GM18511 (cell line): ENCODE measurements around the gene NR1H4.
"Not testable (repeated sequence)": the region's sequence is repeated elsewhere in the genome, so short reads cannot be mapped to it uniquely, and the experiment has no call there.

Experiments used
- ATAC-seq: cut with Tn5 transposase; IDR thresholded peaks from one replicate; pipeline ENCODE4 v1.9.1; 2021; ENCODE audit warnings: mild to moderate bottlenecking, moderate library complexity; ENCODE audit not compliant: unreplicated experiment

NR1H4 gene

DNA sequence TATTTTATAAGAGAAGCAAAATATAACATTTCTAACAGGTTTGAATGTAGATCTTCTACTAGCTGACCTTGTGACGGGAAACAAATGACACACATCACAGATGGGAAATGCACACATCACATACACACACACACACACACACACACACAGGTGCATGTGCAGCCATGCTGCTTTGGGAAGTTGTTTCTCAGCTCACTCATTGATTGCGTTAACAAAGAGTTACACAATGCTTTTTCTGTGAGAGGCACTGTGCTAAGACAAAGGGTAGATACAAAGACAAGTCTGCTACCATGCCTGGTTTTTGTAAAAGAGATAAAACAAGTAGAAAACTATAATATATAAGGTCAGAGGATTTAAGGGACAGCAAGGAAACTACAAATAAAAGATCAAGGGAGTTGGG lies 1.3 kb upstream of the NR1H4 start:
- no peak for ATAC-seq

DNA sequence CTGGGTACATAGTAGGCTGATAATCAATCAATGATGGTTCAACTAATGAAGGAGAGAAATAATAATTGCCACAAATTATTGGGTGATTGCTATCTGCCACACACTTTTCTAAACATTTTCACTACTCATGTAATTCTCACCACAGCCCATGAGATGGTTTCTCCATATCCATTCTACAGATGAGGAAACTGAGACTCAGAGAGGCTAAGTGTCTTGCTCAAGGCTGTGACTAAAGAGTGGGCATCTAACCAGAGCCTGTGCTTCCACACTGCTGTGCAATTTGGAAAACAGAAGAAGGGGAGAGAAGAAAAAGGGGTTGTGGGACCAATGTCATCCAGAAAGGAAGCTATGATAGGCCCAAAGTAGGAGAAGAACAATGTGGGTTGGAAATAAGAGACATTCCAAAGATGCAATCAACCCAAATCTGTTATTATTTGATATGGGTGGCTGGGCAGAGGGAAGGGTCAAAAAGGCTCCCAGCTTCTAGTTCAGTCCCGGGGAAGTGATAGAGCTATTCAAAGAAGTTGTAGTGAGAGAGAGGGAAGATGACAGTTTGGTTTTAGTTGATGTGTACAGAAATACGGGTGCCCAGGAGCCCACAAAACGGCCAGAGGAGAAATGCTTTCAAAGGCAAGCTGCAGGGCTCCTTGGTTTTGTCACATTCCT lies 483 bp upstream of the NR1H4 start:
- no peak for ATAC-seq

DNA sequence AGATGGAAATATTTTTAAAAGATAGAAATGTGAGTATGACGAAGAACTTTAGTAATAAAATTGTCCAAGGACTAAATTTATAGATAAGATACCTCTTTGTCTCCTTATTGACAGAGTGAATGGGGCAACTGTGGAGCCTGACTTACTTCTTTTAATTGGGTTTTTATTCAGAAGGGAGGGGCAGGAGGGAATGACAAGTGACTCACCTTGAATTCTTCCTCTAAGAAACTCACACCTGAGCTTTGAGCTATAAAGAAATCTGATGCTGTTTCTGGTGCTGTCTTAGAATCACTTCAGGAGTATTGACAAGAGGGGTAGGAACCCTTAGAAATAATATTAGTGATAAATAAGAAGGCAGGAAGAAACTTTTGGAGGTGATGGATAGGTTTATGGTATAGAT lies 951 bp downstream of the NR1H4 start:
- ATAC-seq = no peak

DNA sequence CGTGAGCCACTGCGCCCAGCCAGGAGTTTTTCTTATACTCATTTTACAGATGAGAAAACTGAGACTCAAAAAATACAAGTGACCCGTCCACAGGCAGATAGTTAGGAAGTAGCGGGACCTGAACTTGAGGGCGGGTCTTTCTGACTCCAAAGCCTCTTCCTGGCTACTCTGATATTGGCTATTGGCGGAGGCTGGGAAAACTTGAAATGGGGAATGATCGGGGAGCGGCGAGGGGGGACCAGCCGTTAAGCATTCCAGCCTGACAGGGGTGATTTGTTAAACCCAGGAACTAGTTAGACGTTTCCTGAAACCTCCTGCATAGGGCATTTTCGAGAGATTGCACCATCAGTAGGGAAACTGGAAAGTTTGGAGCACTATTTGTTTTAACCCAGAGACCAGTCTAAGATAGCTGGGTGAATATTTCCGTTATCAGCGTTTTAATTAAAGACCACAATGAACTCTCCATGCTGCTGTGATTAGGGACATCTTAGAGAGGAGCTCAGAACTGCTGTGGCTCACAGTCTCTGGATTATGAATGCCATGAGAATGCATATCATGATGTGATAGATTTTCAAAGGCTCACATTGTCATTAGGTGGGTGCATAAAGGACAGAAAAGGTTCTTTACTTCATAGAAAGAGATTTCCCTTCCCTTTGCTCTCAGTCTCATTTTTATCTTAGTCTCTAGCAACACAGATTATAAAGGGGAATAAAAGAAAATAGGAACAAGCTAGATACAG lies 2.5 kb downstream of the NR1H4 start:
- ATAC-seq = no peak

DNA sequence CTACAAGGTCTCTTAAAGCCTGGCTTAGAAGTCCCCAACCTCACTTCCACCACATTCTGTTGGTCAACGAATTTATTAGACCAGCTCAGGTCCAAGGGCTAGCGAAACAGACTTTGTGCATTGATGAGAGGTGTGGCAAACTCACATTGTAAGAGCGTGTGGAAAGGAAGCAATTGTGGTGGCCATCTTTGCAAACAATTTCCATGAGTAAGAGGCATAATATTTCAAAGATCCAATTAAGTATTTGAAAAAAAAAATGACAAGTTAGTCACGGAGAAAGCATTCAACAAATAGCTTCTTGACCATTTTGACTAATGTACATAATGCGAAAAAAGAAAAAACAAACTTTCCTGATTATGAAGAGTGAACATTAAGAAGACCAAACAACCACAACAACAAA lies 7.4 kb downstream of the NR1H4 start:
- ATAC-seq = no peak

DNA sequence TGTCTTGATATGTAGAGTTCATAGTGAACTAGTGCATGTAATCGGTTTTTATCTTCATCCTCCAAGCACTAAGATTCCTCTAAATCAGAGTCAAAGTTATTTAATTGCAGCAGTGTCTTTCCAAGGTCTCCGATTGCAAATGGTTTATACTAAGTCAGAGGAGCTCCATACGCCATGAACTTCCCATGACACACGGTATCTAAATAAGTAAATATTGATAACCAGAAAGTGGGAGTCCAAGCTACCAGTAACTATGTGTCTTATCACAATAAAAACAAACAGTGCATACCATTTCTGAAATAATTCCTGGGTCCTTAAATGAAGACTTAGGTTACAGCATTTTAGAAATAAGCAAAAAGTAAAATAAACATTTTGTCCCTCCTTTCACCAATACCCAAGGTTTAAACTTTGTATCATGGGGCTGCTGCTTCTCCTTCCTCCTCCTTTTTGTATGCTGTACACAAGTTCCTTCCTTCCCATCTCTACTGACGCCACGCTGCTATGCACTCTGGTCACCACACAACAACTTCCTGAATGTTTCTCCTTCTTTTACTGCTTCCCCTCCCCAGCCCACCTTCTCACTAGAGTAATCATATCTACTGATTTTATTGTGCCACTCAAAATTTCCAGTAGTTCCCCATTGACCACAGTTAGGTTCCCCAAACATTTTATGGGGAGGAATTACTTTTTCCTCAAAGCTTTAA lies 10.7 kb downstream of the NR1H4 start:
- no peak for ATAC-seq

DNA sequence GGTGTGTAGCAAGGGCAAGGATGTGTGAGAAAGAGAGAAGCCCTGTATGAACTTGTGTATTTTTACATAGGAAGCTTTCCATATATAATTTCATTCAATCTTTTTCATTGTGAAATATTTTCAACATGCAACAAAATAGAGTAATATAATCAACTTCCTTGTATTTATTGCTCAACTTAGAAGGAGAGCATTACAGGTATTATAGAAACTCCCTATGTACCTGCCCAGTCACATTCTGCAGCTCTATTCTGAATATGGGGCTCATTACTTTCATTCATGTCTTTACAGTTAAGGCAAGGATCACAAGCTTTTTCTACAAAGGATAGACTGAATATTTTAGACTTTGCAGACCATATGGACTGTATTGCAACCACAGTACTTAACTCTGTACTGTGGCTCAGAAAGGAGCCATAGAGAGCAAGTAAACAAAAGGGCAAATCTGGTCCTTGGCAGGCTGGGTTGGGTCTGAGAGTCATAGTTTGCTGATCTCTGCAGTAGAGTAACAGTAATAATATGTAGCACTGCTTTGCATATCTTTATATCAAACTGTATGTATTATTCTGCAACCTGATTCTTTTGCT lies 11.3 kb downstream of the NR1H4 start:
- no peak for ATAC-seq

DNA sequence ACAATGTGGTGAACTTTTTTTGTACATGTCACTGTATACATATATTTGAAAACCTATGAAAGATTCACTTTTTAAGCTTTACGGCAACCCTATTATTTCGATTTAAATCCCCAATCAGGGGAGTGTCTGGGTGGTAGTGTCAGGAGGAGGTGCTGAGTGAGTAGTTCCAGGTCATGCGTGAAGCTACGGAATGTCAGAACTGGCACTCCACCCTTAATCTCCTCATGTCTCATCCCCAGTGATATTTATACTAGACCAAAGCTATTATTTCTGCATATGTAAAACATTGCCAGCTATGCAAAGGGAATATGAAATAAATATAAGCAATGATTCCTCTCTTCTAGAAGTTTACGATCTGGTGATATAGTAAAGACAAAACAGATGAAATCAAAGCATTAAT lies 12.3 kb downstream of the NR1H4 start:
- ATAC-seq = no peak

DNA sequence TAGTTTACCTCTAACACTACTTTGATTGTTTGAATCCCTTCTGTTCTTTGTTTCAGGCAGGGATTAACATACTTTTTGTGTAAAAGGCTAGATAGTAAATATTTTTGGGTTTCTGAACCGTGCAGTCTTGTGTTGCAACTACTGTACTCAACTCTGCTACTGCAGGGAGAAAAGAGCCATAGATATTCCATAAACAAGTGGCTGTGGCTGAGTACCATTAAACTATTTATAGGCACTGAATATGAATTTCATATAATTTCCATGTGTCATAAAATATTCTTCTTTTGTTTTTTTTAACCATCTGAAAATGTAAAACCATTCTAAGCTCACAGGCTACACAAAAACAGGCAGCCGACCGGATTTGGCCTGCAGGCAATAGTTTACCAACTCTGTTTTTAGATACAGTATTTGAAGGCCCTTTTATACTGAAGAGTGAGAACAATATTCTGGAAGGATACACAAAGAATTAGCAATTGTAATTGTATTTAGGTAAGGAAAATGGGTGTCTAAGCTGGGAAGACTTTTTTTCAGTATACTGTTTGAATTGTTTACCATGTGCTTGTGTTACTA lies 15.7 kb downstream of the NR1H4 start:
- no peak for ATAC-seq

DNA sequence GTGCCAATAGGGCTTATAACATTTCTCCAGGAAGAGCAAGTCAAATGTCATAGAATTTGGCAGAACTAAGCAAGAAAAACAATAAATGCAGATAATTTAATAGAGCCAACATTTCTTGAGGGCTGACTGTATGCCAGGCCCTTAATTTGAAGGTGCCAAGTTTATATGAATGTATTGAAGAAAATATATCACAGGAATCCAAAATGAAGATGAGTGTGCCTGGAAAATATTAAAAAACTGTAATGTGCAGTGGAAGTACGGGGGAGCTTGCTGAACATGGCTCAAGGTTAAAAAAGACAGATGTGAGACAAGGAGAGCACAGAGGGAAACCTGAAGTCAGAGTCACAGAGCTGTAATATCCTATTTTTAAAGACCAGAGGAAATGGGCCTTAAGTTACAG lies 16.4 kb downstream of the NR1H4 start:
- ATAC-seq = no peak

DNA sequence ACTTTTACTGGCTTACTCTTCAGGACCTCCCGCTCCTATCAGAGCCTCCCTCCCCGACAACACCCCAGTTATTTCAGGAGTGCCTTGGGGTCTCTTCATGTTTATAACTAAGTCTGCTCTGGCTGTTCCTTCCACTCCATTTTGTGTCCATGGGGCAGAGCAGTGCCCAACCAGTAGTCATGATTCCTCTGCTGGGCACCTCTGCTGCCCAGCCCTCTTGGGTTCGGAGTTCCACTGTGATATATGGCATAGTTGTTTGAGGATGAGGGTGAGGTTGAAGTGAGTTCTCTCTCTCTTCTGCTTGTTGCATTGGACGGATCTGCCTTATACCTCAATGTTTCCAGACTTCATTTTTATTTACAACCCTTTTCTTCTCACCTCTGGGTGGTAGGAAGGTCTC lies 17.4 kb downstream of the NR1H4 start:
- ATAC-seq = no peak

DNA sequence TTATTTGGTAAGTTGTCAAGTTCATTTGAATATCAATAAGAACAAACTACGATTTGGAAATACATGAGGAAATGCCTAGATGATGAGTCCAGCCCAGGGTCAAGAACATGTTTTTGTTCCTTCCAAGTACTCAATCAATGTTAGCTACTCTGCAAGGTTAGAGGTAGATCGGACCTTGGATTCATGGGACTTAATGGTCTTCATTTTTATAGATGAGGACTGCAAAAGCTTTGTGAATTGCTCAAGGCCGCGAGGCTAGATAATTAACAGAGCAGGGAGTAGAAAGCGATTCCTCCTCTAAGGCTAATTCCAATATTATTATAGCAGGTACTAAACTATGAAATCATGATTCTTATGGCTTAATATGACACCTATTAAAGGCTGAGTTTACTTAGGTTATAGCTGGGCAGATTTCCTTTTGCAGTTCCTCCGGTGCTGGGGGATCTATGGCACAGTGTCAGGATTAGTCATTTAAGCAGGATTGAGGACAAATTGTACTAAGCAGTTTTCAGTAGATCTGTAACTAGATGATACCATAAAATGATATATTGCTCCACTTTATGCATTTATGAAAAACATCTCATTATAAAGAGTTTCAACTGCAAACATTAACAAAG lies 19.8 kb downstream of the NR1H4 start:
- no peak for ATAC-seq

DNA sequence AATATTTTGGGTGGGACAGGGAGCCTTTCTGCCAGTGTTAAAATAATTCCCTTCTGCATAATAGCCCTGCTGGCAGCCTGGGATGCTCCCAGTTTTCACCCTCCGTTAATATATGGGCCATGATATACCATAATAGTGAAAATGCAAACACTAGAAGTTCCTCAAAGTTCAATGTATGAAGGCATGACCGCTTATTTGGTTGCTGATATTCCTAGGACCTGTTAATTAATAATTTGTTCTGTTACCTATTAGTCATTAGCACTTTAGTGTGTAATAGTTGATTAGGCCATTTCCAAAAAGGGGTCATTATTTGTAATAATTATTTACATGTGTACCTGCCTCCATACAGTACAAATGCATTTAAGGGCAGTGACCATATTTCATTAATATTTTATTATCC lies 20.4 kb downstream of the NR1H4 start:
- no peak for ATAC-seq

DNA sequence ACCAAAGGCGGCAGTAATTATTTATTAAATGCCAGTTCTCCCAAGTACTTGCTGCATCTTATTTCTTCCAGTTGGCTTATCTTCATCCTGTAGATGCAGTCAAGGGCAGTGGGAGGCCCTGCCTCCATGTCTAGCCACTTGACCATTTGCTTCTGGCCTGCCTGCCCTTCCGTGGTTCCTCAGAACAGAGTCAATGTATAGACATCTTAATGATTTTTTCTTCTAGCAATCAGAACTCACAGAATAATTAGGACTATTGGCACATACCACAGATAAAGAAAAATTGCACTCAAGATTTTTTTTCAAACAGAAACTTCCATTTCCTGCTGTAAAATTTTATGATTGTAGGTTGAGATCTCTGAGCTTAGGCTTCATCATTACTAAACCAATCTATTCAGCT lies 20.9 kb downstream of the NR1H4 start:
- ATAC-seq = no peak

DNA sequence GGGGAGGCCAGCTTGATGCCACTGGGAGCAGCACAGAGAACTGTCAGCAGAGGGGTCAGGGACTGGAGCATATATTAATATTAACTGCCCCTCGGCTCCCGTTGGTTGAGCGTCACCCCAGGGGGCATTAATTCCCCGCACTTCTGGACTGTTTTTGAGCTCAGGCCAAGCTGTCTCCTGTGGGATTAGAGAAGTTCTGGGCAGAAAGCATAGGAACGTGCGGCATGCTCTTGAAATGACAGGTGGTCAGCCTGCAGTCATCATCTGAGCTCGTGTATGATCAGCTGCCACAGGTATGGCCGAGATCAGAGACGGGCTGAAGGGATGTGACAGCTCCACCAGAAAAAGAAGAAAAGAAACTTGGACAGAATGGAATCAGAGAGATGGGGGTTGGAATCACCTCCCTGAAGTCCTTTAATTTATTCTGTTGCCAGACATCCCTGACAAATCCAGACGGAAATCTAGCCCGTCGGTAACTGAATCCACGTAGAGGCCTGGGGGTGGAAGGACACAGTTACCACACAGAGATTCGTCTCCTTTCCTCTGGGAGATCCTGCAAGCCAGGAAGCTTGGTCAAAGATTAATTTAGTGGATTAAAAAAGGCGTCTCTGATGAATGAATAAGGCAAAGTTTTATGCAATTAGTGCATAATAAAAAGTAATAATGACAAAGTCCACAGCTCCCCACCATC lies 23.6 kb downstream of the NR1H4 start:
- ATAC-seq = no peak

DNA sequence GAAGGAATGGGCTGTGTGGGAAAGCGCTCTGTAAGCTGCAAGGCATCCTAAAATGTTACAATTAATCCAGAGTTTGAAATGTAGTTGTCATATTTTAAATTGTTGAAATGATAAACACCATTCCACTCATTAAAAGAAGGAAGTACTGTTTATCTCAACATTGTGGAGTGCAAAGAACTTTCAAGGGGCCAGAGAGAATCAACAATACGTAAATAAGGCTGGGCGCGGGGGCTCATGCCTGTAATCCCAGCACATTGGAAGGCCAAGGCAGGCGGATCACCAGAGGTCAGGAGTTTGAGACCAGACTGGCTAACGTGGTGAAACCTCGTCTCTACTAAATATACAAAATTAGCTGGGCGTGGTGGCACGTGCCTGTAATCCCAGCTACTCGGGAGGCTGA lies 24.5 kb downstream of the NR1H4 start:
- ATAC-seq = no peak

DNA sequence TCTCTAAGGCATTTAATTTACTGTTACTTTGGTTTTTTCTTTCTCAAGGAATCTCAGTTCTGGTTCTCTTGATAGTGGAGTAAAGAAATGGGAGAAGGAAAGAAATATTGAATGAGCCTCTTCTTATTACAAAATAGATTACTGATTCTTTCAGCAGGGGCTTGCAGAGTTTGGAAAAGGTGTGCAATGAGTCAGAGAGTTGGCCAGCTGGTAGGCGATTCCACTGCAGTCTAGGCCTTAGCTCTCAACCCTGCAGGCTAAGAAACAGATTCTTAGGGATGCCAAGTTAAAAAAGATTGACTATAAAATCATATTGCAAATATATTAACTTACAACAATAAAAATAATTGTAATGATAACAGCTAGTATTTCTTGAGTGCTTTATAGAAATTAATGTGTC lies 25.8 kb downstream of the NR1H4 start:
- ATAC-seq = no peak

DNA sequence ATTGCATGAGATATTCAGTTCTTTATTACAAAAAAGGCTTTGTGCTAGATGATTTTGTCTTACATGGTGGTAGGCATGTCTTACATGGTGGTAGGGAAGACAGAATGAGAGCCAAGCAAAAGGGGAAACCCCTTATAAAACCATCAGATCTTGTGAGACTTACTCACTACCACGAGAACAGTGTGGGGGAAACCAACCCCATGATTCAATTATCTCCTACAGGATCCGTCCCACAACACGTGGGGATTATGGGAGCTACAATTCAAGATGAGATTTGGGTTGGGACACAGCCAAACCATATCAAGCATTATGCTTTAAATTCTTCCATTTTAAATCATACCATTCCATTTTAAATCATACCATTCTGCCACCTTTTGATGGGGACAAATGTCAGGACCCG lies 29.1 kb downstream of the NR1H4 start:
- ATAC-seq = not testable (repeated sequence)

DNA sequence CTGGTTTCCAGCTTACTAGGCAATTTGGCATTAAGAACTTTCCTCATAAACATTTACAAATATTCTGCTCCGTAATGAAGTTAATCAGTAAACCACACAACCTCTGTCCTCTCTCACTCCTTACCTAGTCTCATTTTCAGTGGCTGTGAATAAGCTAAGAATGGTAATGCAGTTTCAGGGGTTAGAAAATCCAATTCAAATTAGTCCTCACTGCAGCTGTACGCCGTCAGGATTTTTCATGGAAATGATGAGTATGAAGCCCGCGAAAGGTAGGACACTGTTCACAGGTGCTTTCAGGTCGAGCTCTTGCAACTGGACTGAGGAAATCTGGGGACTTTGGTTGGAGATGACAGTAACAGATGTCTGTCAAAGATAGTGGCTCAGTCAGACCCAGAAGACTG lies 29.6 kb downstream of the NR1H4 start:
- no peak for ATAC-seq

DNA sequence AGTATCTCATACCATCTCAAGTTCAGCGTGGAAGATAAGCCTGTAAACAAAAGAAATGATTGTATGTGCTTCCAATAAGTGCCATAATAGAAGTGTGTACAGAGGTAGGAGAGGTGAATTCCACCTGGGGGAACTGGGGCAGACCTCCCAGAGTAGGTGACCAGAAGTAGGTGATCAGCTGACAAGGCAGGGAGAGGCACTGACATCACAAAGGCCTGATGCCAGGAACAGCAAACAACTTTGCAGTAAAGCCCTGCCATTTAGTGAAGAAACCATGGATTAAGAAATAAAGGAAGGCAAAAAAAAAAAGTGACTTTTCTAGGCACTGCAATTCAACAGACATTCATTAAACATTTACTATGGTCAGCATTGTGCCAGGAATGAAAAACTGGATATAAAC lies 31.1 kb downstream of the NR1H4 start:
- ATAC-seq = no peak

DNA sequence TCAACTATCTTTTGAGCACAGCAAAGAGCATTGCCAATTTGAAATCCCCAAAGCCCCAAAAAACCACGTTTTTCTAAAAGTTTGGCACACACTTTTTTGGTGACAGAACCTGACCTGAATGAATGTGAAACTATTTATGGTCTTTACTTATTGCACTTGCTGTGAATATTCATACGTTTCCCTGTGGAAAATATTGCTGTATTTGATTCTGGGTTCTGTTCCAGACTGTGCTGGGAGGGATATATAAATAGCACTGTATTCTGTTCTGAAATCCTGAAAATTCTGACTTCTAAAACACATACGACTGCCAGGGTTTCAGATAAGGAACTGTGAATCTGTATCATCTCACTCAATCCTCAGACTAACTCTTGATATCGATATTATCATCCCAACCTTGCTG lies 35.1 kb downstream of the NR1H4 start:
- no peak for ATAC-seq
